Measurements from ENCODE around the gene ACP7.

- TF ChIP-seq RAD21 (IDR thresholded peaks at IDR 0.05; ENCODE audit: low read length) (no peak), MAFK (IDR thresholded peaks at IDR 0.05; ENCODE audit: low read depth, low read length) (no peak), CTCF (conservative IDR thresholded peaks at IDR 0.05; ENCODE audit: low read depth, low read length) (no peak), POLR2A (IDR thresholded peaks at IDR 0.05; ENCODE audit: low read depth, low read length) (no peak), RFX5 (IDR thresholded peaks at IDR 0.05; ENCODE audit: low read depth, low read length) (no peak)
Observed at GRCh38 chr19:39141929-39142328, 57.8 kb downstream of the ACP7 start.
